Neural cell (in vitro differentiated cells): ENCODE data around the gene AGPAT4. TPM values are rescaled to one million over a fixed set of nuclear protein-coding genes. Genes with fewer than 3 reads are reported as not detected.
"Not testable (repeated sequence)": the region's sequence is repeated elsewhere in the genome, so short reads cannot be mapped to it uniquely, and the experiment has no call there.

ENCODE experiments used
- H2AFZ ChIP-seq: fragments of 200-600, 300-800 bp; sonication (generic), shearing (Covaris generic); 2 replicates; pipeline ENCODE4 v1.6.0; 2014; ENCODE audit warnings: low read depth, mild to moderate bottlenecking, antibody characterized with exemption, low read length, moderate library complexity
- H3F3A ChIP-seq: fragments of 200-600 bp; shearing (Covaris generic); 2 replicates; pipeline ENCODE4 v1.6.1; 2016; ENCODE audit warnings: mild to moderate bottlenecking, moderate library complexity, mixed read lengths, antibody characterized with exemption, low read length; ENCODE audit not compliant: insufficient read depth, poor library complexity, severe bottlenecking
- H3K27ac ChIP-seq: fragments of 200-600, 300-800 bp; sonication (generic), shearing (Covaris generic); 2 replicates; pipeline ENCODE4 v1.5.1; 2014; ENCODE audit warnings: mild to moderate bottlenecking, low read length, moderate library complexity
- H3K27me3 ChIP-seq: fragments of 300-800, 200-600 bp; sonication (generic), shearing (Covaris generic); 2 replicates; pipeline ENCODE4 v1.6.0; 2014; ENCODE audit warnings: mild to moderate bottlenecking, low read depth, low read length, moderate library complexity; ENCODE audit not compliant: insufficient read depth
- H3K36me3 ChIP-seq: fragments of 300-800, 200-600 bp; sonication (generic), shearing (Covaris generic); 2 replicates; pipeline ENCODE4 v1.5.1; 2014; ENCODE audit warnings: mild to moderate bottlenecking, antibody characterized with exemption, low read length, moderate library complexity; ENCODE audit not compliant: insufficient read depth
- H3K4me2 ChIP-seq: fragments of 300-800, 200-600 bp; sonication (generic), shearing (Covaris generic); 2 replicates; pipeline ENCODE4 v1.6.0; 2014; ENCODE audit warnings: mild to moderate bottlenecking, low read length
- H3K4me3 ChIP-seq: fragments of 300-800, 200-600 bp; sonication (generic), shearing (Covaris generic); 2 replicates; pipeline ENCODE4 v1.5.1; 2014; ENCODE audit warnings: mild to moderate bottlenecking, low read length, moderate library complexity
- H3K79me2 ChIP-seq: fragments of 200-600 bp; shearing (Covaris generic); replicated peaks from 2 replicates; pipeline ENCODE4 v1.6.0; 2014; ENCODE audit warnings: mild to moderate bottlenecking, low read length, moderate library complexity; ENCODE audit not compliant: insufficient read depth
- H3K9ac ChIP-seq: fragments of 300-800, 200-600 bp; sonication (generic), shearing (Covaris generic); 2 replicates; pipeline ENCODE4 v1.6.1; 2016; ENCODE audit warnings: mild to moderate bottlenecking, low read length, mixed read lengths
- H3K9me2 ChIP-seq: fragments of 200-600 bp; shearing (Covaris generic); 2 replicates; pipeline ENCODE4 v1.6.1; 2016; ENCODE audit warnings: mild to moderate bottlenecking, low read length, mixed read lengths; ENCODE audit not compliant: insufficient read depth
- H3K9me3 ChIP-seq: fragments of 200-600, 300-800 bp; sonication (generic), shearing (Covaris generic); 2 replicates; pipeline ENCODE4 v1.6.1; 2016; ENCODE audit warnings: mild to moderate bottlenecking, mixed run types, low read length, moderate library complexity, mixed read lengths
- H4K20me1 ChIP-seq: fragments of 200-600 bp; shearing (Covaris generic); 2 replicates; pipeline ENCODE4 v1.6.1; 2016; ENCODE audit warnings: mild to moderate bottlenecking, mixed run types; ENCODE audit not compliant: insufficient read depth
- EP300 ChIP-seq: fragments of 450-650 bp; conservative IDR thresholded peaks from 2 replicates; pipeline ENCODE4 v1.6.1; 2014; ENCODE audit warnings: antibody characterized with exemption, mild to moderate bottlenecking, moderate library complexity; ENCODE audit not compliant: poor library complexity, severe bottlenecking
- EZH2 ChIP-seq: fragments of 200-600, 300-800 bp; shearing (Covaris generic), sonication (generic); IDR thresholded peaks from 2 replicates; pipeline ENCODE4 v1.6.1; 2014; ENCODE audit warnings: antibody characterized with exemption, low read length, borderline replicate concordance, mild to moderate bottlenecking; ENCODE audit not compliant: insufficient read depth, poor library complexity, severe bottlenecking
- MXI1 ChIP-seq: fragments of 450-650 bp; conservative IDR thresholded peaks from 2 replicates; pipeline ENCODE4 v1.6.1; 2014; ENCODE audit warnings: antibody characterized with exemption, mild to moderate bottlenecking; ENCODE audit not compliant: poor library complexity, severe bottlenecking
- POLR2AphosphoS5 ChIP-seq: IDR thresholded peaks from 2 replicates; pipeline ENCODE4 v1.6.1; 2012
- RAD21 ChIP-seq: fragments of 450-650 bp; conservative IDR thresholded peaks from 2 replicates; pipeline ENCODE4 v1.6.1; 2014; ENCODE audit warnings: antibody characterized with exemption, mild to moderate bottlenecking, moderate library complexity
- SMC3 ChIP-seq: fragments of 450-650 bp; conservative IDR thresholded peaks from 2 replicates; pipeline ENCODE4 v1.6.1; 2014; ENCODE audit warnings: antibody characterized with exemption, mild to moderate bottlenecking, moderate library complexity; ENCODE audit not compliant: poor library complexity
- TAF1 ChIP-seq: IDR thresholded peaks from 2 replicates; pipeline ENCODE4 v1.6.1; 2012; ENCODE audit warnings: low read depth
- polyA plus RNA-seq: library from polyadenylated mRNA; depleted of rRNA; stranded (reverse); fragments of >200 nt; gene quantifications from 2 replicates; pipeline ENCODE4 v1.2.3, GENCODE V29; 2014
- TF ChIP-seq, protein P1 (sequence below): IDR thresholded peaks from 2 replicates; pipeline ENCODE4 v1.6.1; 2012; ENCODE audit warnings: borderline replicate concordance
- TF ChIP-seq, protein P2 (sequence below): fragments of 450-650 bp; IDR thresholded peaks from 2 replicates; pipeline ENCODE4 v1.5.1; 2014; ENCODE audit warnings: antibody characterized with exemption, mild to moderate bottlenecking, moderate library complexity; ENCODE audit not compliant: poor library complexity, severe bottlenecking

Gene AGPAT4
- polyA plus RNA-seq, 1 donor from 2014 or later, result 42.6 TPM

DNA sequence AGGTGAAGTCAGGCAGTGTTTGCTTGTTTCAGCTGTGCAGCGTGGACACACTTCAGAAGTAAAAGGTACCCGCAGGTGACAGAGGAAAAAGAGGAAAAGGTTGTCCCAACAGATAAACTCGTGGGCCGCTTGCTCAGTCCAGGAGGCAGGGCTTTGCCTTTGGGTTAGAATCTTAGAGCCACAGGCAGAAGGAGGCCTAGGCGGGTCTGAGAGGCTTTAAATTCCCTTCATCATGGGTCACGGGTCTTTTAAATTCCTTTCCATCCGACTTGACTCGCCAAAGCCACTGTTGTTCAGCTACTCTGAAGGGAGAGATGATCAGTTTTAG lies 48.2 kb downstream of the AGPAT4 start:
- H3K79me2 ChIP-seq, result peaks cover 47% of the 10 kb centered on the region
- H3K9ac ChIP-seq, result no peak overlapping the region
- H3K4me3 ChIP-seq, result no peak overlapping the region
- H3F3A ChIP-seq, result peaks cover 3% of the 10 kb centered on the region
- no peaks in the 10 kb centered on the region for H3K9me2 ChIP-seq
- no peaks in the 10 kb centered on the region for H3K9me3 ChIP-seq
- H4K20me1 ChIP-seq, result no peaks in the 10 kb centered on the region
- H3K36me3 ChIP-seq, result peaks cover 4% of the 10 kb centered on the region
- H2AFZ ChIP-seq, result no peak overlapping the region
- H3K27me3 ChIP-seq, result no peaks in the 10 kb centered on the region
- no peak overlapping the region for H3K4me2 ChIP-seq
- H3K27ac ChIP-seq, result no peak overlapping the region
- TF ChIP-seq POLR2AphosphoS5 (no peak), EP300 (no peak), TAF1 (no peak), MXI1 (no peak), SMC3 (no peak), EZH2 (no peak), RAD21 (no peak)
- TF ChIP-seq, protein P1, sequence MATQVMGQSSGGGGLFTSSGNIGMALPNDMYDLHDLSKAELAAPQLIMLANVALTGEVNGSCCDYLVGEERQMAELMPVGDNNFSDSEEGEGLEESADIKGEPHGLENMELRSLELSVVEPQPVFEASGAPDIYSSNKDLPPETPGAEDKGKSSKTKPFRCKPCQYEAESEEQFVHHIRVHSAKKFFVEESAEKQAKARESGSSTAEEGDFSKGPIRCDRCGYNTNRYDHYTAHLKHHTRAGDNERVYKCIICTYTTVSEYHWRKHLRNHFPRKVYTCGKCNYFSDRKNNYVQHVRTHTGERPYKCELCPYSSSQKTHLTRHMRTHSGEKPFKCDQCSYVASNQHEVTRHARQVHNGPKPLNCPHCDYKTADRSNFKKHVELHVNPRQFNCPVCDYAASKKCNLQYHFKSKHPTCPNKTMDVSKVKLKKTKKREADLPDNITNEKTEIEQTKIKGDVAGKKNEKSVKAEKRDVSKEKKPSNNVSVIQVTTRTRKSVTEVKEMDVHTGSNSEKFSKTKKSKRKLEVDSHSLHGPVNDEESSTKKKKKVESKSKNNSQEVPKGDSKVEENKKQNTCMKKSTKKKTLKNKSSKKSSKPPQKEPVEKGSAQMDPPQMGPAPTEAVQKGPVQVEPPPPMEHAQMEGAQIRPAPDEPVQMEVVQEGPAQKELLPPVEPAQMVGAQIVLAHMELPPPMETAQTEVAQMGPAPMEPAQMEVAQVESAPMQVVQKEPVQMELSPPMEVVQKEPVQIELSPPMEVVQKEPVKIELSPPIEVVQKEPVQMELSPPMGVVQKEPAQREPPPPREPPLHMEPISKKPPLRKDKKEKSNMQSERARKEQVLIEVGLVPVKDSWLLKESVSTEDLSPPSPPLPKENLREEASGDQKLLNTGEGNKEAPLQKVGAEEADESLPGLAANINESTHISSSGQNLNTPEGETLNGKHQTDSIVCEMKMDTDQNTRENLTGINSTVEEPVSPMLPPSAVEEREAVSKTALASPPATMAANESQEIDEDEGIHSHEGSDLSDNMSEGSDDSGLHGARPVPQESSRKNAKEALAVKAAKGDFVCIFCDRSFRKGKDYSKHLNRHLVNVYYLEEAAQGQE, result no peak
- TF ChIP-seq, protein P2, sequence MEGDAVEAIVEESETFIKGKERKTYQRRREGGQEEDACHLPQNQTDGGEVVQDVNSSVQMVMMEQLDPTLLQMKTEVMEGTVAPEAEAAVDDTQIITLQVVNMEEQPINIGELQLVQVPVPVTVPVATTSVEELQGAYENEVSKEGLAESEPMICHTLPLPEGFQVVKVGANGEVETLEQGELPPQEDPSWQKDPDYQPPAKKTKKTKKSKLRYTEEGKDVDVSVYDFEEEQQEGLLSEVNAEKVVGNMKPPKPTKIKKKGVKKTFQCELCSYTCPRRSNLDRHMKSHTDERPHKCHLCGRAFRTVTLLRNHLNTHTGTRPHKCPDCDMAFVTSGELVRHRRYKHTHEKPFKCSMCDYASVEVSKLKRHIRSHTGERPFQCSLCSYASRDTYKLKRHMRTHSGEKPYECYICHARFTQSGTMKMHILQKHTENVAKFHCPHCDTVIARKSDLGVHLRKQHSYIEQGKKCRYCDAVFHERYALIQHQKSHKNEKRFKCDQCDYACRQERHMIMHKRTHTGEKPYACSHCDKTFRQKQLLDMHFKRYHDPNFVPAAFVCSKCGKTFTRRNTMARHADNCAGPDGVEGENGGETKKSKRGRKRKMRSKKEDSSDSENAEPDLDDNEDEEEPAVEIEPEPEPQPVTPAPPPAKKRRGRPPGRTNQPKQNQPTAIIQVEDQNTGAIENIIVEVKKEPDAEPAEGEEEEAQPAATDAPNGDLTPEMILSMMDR, result no peak

DNA sequence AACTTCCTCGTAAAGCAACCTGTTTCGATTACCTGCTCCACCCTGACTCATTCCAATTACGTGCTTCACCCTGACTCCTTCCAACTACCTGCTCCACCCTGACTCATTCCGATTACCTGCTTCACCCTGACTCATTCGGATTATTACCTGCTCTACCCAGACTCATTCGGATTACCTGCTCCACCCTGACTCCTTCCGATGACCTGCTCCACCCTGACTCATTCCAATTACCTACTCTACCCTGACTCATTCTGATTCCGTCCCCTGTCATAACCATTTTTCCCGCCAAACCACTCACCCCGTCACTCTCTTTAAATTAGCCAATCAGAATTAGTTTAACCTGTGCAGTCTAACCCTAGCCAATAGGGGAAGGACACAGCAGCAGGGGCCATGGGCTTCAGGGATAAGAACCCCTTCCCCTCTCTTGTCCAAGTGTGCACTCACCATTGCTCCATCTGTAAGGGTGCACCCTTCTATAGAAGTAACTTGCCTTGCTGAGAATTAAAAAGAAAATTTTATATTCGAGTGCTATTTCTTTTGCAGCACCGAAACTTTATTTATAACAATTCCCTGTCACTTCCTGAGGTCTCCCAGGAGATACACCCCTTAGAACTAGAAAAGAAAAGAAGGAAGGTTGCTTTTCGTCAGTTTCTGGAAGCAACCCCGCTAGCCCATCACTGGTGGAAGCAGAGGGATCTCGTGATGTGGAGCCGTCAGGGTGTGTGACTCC lies 48.7 kb downstream of the AGPAT4 start:
- H3K36me3 ChIP-seq, H3K9ac ChIP-seq: not testable (repeated sequence)

DNA sequence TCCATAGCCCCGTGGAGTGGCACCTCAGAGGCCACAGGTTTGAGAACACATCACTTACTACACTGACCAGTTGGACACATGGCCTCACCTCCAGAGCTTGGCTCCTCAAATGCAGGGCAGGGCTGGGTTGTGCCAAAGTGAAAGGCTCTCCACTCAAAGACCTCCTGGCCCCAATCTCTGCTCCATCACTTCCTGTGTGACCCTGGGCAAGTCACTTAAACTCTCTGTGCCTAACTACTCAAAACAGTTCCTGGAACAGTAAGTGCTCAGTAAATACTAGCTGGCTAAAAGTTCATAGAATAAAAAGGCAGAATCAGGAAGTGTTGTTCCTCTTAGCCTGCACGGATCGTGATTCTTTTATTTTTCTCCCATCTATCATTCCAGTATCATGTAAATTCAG lies 50.2 kb downstream of the AGPAT4 start:
- H3K4me2 ChIP-seq, result no peak overlapping the region
- H3F3A ChIP-seq, result no peaks in the 10 kb centered on the region
- H3K4me3 ChIP-seq, result no peak overlapping the region
- no peak overlapping the region for H2AFZ ChIP-seq
- no peaks in the 10 kb centered on the region for H3K27me3 ChIP-seq
- no peaks in the 10 kb centered on the region for H4K20me1 ChIP-seq
- peaks cover 4% of the 10 kb centered on the region for H3K36me3 ChIP-seq
- H3K9me2 ChIP-seq, result no peaks in the 10 kb centered on the region
- no peak overlapping the region for H3K9ac ChIP-seq
- TF ChIP-seq SMC3 (no peak), EZH2 (no peak), MXI1 (no peak), RAD21 (no peak), POLR2AphosphoS5 (no peak), TAF1 (no peak), EP300 (no peak)
- TF ChIP-seq, protein P2, result no peak
- TF ChIP-seq, protein P1, result no peak
- H3K79me2 ChIP-seq, result peaks cover 52% of the 10 kb centered on the region
- H3K27ac ChIP-seq, result no peak overlapping the region
- H3K9me3 ChIP-seq, result no peaks in the 10 kb centered on the region

More for the DNA sequence above, 48.7 kb downstream of the AGPAT4 start:
- H3K4me2 ChIP-seq, H3F3A ChIP-seq, H2AFZ ChIP-seq, H4K20me1 ChIP-seq, H3K9me2 ChIP-seq, H3K27ac ChIP-seq, H3K4me3 ChIP-seq, H3K27me3 ChIP-seq, H3K9me3 ChIP-seq: not testable (repeated sequence)
- peaks cover 47% of the 10 kb centered on the region for H3K79me2 ChIP-seq
